DND-41 (cell line): ENCODE measurements around the gene PLA2G2D.

Experiments used
- EZH2 ChIP-seq: IDR thresholded peaks from 3 replicates; pipeline ENCODE4 v1.6.1; 2012; ENCODE audit warnings: borderline replicate concordance, low read depth, mild to moderate bottlenecking, moderate library complexity, low read length, inconsistent platforms; ENCODE audit not compliant: severe bottlenecking
- TF ChIP-seq, protein P1 (sequence below): IDR thresholded peaks from 2 replicates; pipeline ENCODE4 v1.5.1; 2012; ENCODE audit warnings: borderline replicate concordance, low read length, moderate library complexity, mild to moderate bottlenecking; ENCODE audit not compliant: poor library complexity, severe bottlenecking; ENCODE audit errors: extremely low read depth

GRCh38 chr1:20068722-20069121 lies 50.6 kb downstream of the PLA2G2D start:
- TF ChIP-seq, protein P1, sequence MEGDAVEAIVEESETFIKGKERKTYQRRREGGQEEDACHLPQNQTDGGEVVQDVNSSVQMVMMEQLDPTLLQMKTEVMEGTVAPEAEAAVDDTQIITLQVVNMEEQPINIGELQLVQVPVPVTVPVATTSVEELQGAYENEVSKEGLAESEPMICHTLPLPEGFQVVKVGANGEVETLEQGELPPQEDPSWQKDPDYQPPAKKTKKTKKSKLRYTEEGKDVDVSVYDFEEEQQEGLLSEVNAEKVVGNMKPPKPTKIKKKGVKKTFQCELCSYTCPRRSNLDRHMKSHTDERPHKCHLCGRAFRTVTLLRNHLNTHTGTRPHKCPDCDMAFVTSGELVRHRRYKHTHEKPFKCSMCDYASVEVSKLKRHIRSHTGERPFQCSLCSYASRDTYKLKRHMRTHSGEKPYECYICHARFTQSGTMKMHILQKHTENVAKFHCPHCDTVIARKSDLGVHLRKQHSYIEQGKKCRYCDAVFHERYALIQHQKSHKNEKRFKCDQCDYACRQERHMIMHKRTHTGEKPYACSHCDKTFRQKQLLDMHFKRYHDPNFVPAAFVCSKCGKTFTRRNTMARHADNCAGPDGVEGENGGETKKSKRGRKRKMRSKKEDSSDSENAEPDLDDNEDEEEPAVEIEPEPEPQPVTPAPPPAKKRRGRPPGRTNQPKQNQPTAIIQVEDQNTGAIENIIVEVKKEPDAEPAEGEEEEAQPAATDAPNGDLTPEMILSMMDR = no peak
- no peak for TF ChIP-seq EZH2
